Pancreas (tissue), 10 donors: ENCODE results near the gene BORCS8. TPM values are rescaled to one million over a fixed set of nuclear protein-coding genes. Genes with fewer than 3 reads are reported as not detected.

Source experiments
- ATAC-seq, 4 donors: fragments of 200-7000 bp; cut with Tn5 transposase; one replicate each; pipeline versions ENCODE4 v1.8.0 to v1.9.1; 2020; ENCODE audit warnings: mild to moderate bottlenecking in 4 of 4, moderate library complexity in 4 of 4
- DNase-seq, 6 donors: peaks; one replicate each; pipeline ENCODE4 v3.0.0-alpha.2; 2020
- FAIRE-seq: peaks from 2 replicates; lab custom pipeline; 2012; peaks lifted over from hg19 to GRCh38; lab: Jason Lieb, UNC
- H3K27ac ChIP-seq, 4 donors: fragments of 200-600 bp; sonication (generic); 1 replicate in 3 of 4; 2 replicates in 1 of 4; pipeline versions ENCODE4 v1.5.0 to v1.8.0; 2020
- H3K27me3 ChIP-seq, 4 donors: fragments of 200-600 bp; one replicate each; pipeline ENCODE4 v1.8.0; 2021
- H3K36me3 ChIP-seq, 3 donors: fragments of 200-600 bp; sonication (generic) in 1 of 3; one replicate each; pipeline versions ENCODE4 v1.5.0 to v1.8.0; 2020 to 2021
- H3K4me1 ChIP-seq, 3 donors: fragments of 200-600 bp; one replicate each; pipeline ENCODE4 v1.8.0; 2021
- H3K4me3 ChIP-seq, 4 donors: fragments of 200-600 bp; sonication (generic) in 2 of 4; one replicate each; pipeline versions ENCODE4 v1.5.0 to v1.8.0; 2020 to 2021
- H3K9me3 ChIP-seq, 4 donors: fragments of 200-600 bp; one replicate each; pipeline ENCODE4 v1.8.0; 2021
- CTCF ChIP-seq, 4 donors: fragments of 200-600 bp; sonication (generic) in 3 of 4; IDR thresholded peaks; one replicate each; pipeline versions ENCODE4 v1.5.0 to v1.8.0; 2021; ENCODE audit warnings: antibody characterized with exemption in 4 of 4
- WGBS, 2 donors: extraction: QIAGEN DNeasy Blood & Tissue Kit; methylation state at CpG; one replicate each; pipeline ENCODE4 v1.1.7; 2013; 5-methylcytosine and 5-hydroxymethylcytosine counted together
- intact Hi-C, 3 donors: fragments of 100-400 bp; cut with DNase I; formaldehyde crosslinking; loops; one replicate each; pipeline versions ENCODE4 v1.11.1 to v1.14.2; 2022
- polyA plus RNA-seq, 2 donors: library from polyadenylated mRNA; stranded (reverse); fragments of 200-250 nt; gene quantifications; one replicate each; pipeline ENCODE4 v1.2.3, GENCODE V29; 2013
- total RNA-seq, 6 donors: library from RNA; stranded (reverse); fragmentation: NEBNext Ultra II Directional in 4 of 6; extraction: Animal tissue kit (Norgen Biotek cat#: 25700) in 4 of 6; gene quantifications; one replicate each; pipeline versions ENCODE4 v1.2.1 to v1.2.4, GENCODE V29; 2021 to 2023
- donor health status: healthy with polysubstance abuse.
- donor health status: DM: no; HTN: no; CAD: no; lungs with moderate emphysema.
- donor health status: DM: no; HTN: no; CAD: no.
- donor health status: control.
- donor health status: control.
- donor health status: Bipolar disorder and iron deficiency.
- donor health status: DM: yes; HTN: yes; CAD: no.
- donor health status: DM: no; HTN: no; CAD: no.
- donor health status: DM: no; HTN: no; CAD: no.
- donor health status: DM: yes; HTN: yes; CAD: no.

Gene BORCS8
- total and polyA plus RNA-seq, 8 donors, result 7.2 to 28.9 (median 10.9) TPM

GRCh38 chr19:19205416-19206410 is 13.8 kb upstream of the BORCS8 start:
- ATAC-seq, result no peak
- no peak for TF ChIP-seq CTCF (IDR thresholded peaks at IDR 0.05)
- no peak overlapping the region for H3K27ac ChIP-seq
- intact Hi-C loops, result no loop called here
- WGBS, 2 donors, result 42 to 49% methylated on average over 14 of the region's 14 CpGs
- no peaks in the 10 kb centered on the region for H3K36me3 ChIP-seq
- no peak for FAIRE-seq
- DNase-seq, result no peak
- no peak overlapping the region for H3K4me3 ChIP-seq
- peaks cover 0 to 7% (median 5%) of the 10 kb centered on the region in 3 donors for H3K4me1 ChIP-seq
- no peaks in the 10 kb centered on the region for H3K27me3 ChIP-seq
- H3K9me3 ChIP-seq, result no peaks in the 10 kb centered on the region

- ATAC-seq, result no peak
- TF ChIP-seq CTCF (IDR thresholded peaks at IDR 0.05), result no peak
These were observed 12.2 kb upstream of the BORCS8 start for GRCh38 chr19:19204181-19204580.

GRCh38 chr19:19203012-19203856 is 11.3 kb upstream of the BORCS8 start, which contains the start of gene NR2C2AP:
Gene NR2C2AP, minus strand, starts transcription at chr19:19203414. Its CDS starts 354 bp downstream, at chr19:19203060.
- H3K27ac ChIP-seq, result peak within 1 kb of the TSS; percentile 14 to 65 (median 51)
- peaks cover 0 to 7% (median 5%) of the 10 kb centered on the region in 3 donors for H3K4me1 ChIP-seq
- ATAC-seq (peak; percentile 96 to 98 (median 98)), DNase-seq (peak; percentile 87 to 97 (median 94)), FAIRE-seq (peak; percentile 68)
- H3K36me3 ChIP-seq, result no peaks in the 10 kb centered on the region
- H3K27me3 ChIP-seq, result no peaks in the 10 kb centered on the region
- no peaks in the 10 kb centered on the region for H3K9me3 ChIP-seq
- TF ChIP-seq CTCF (IDR thresholded peaks at IDR 0.05), result no peak
- intact Hi-C loops, result no loop called here
- WGBS, 2 donors, result 6% methylated on average over 60 of the region's 60 CpGs
- peak within 1 kb of the TSS; percentile 51 to 73 (median 58) for H3K4me3 ChIP-seq

More at GRCh38 chr19:19204181-19204580, 12.2 kb upstream of the BORCS8 start:
- Histone ChIP-seq H3K9me3 (no peaks in the 10 kb centered on the region), H3K27me3 (no peaks in the 10 kb centered on the region), H3K27ac (no peak overlapping the region), H3K4me3 (no peak overlapping the region), H3K36me3 (no peaks in the 10 kb centered on the region), H3K4me1 (peaks cover 0 to 7% (median 5%) of the 10 kb centered on the region in 3 donors)
- intact Hi-C loops, result no loop called here
- FAIRE-seq, result no peak
- no peak for DNase-seq
- WGBS, 2 donors, result 73 to 78% methylated on average over 13 of the region's 13 CpGs

- Histone ChIP-seq H3K4me1 (peaks cover 0 to 7% (median 5%) of the 10 kb centered on the region in 3 donors), H3K27me3 (no peaks in the 10 kb centered on the region), H3K4me3 (peak overlapping the region; percentile 51 to 73 (median 58)), H3K9me3 (no peaks in the 10 kb centered on the region), H3K36me3 (no peaks in the 10 kb centered on the region), H3K27ac (peak overlapping the region; percentile 14 to 65 (median 51))
- TF ChIP-seq CTCF (IDR thresholded peaks at IDR 0.05), result no peak
- ATAC-seq, result no peak
- peak in 1 of 6 donors; percentile 24 for DNase-seq
- intact Hi-C loops, result no loop called here
- no peak for FAIRE-seq
- 4 to 5% methylated on average over 11 of the region's 11 CpGs for WGBS, 2 donors
These were observed 10.7 kb upstream of the BORCS8 start for GRCh38 chr19:19202707-19203011.
